SK-N-SH treated with all-trans-retinoic acid at 6 μM for 48 hours (cell line): ENCODE results near the gene NFKBIA.

Experiments used
- BACH2 ChIP-seq: fragments of 250-450 bp; sonication (Bioruptor Pico); IDR thresholded peaks from 2 replicates; pipeline ENCODE4 v1.9.0; 2021; ENCODE audit warnings: mild to moderate bottlenecking, borderline replicate concordance
- CREB5 ChIP-seq: fragments of 250-450 bp; sonication (Bioruptor Pico); IDR thresholded peaks from 2 replicates; pipeline ENCODE4 v1.5.1; 2020; ENCODE audit warnings: low read depth, mild to moderate bottlenecking, moderate library complexity
- ESRRG ChIP-seq: fragments of 250-450 bp; sonication (Bioruptor Pico); IDR thresholded peaks from 2 replicates; pipeline ENCODE4 v1.6.1; 2021; ENCODE audit warnings: mild to moderate bottlenecking
- ISL1 ChIP-seq: fragments of 250-450 bp; sonication (Bioruptor Pico); IDR thresholded peaks from 2 replicates; pipeline ENCODE4 v2.1.2; 2022; ENCODE audit warnings: mild to moderate bottlenecking, moderate library complexity
- PATZ1 ChIP-seq: fragments of 250-450 bp; sonication (Bioruptor Pico); IDR thresholded peaks from 2 replicates; pipeline ENCODE4 v1.8.0; 2020; ENCODE audit warnings: mild to moderate bottlenecking, moderate library complexity, borderline replicate concordance
- PPARA ChIP-seq: fragments of 250-450 bp; sonication (Bioruptor Pico); IDR thresholded peaks from 2 replicates; pipeline ENCODE4 v1.5.0; 2020; ENCODE audit warnings: mild to moderate bottlenecking, borderline replicate concordance
- RARB ChIP-seq: fragments of 250-450 bp; sonication (Bioruptor Pico); IDR thresholded peaks from 2 replicates; pipeline ENCODE4 v1.8.0; 2021; ENCODE audit warnings: mild to moderate bottlenecking, moderate library complexity
- SNAI2 ChIP-seq: fragments of 250-450 bp; sonication (Bioruptor Pico); IDR thresholded peaks from 2 replicates; pipeline ENCODE4 v1.5.0; 2020; ENCODE audit warnings: mild to moderate bottlenecking, moderate library complexity
- TCF4 ChIP-seq: fragments of 250-450 bp; sonication (Bioruptor Pico); IDR thresholded peaks from 2 replicates; pipeline ENCODE4 v1.8.0; 2021; ENCODE audit warnings: mild to moderate bottlenecking, moderate library complexity, borderline replicate concordance
- ZC3H10 ChIP-seq: fragments of 250-450 bp; sonication (Bioruptor Pico); IDR thresholded peaks from 2 replicates; pipeline ENCODE4 v1.5.1; 2021; ENCODE audit warnings: mild to moderate bottlenecking, moderate library complexity
- ZFP3 ChIP-seq: fragments of 250-450 bp; sonication (Bioruptor Pico); IDR thresholded peaks from 2 replicates; pipeline ENCODE4 v1.5.0; 2020; ENCODE audit warnings: mild to moderate bottlenecking, moderate library complexity
- ZNF565 ChIP-seq: fragments of 450-650 bp; formaldehyde crosslinking; conservative IDR thresholded peaks from 2 replicates; pipeline ENCODE4 v1.5.0; 2020; ENCODE audit warnings: low read depth, mild to moderate bottlenecking, moderate library complexity

- TF ChIP-seq ZFP3 (CRISPR knock-in tag) (no peak), TCF4 (CRISPR knock-in tag) (no peak), PATZ1 (CRISPR knock-in tag) (no peak), ZNF565 (CRISPR knock-in tag) (no peak), SNAI2 (CRISPR knock-in tag) (no peak), ZC3H10 (CRISPR knock-in tag) (no peak), ISL1 (CRISPR knock-in tag) (no peak), PPARA (no peak), BACH2 (no peak), ESRRG (CRISPR knock-in tag) (no peak), CREB5 (CRISPR knock-in tag) (no peak), RARB (CRISPR knock-in tag) (no peak)
These were observed 5.0 kb upstream of the NFKBIA start for GRCh38 chr14:35409595-35409994.
